HepG2 (cell line): Measurements from ENCODE around the gene ANXA2. TPM values are rescaled to one million over a fixed set of nuclear protein-coding genes. Genes with fewer than 3 reads are reported as not detected.
A peak's percentile ranks its signal among the peaks of the same experiment; 100 is the strongest.

Experiments
- FOXM1 ChIP-seq: sonication (generic); formaldehyde crosslinking; IDR thresholded peaks from 2 replicates; pipeline ENCODE4 v1.5.0; 2020; ENCODE audit warnings: missing genetic modification reagents
- FOXO1 ChIP-seq: sonication (generic); formaldehyde crosslinking; IDR thresholded peaks from 2 replicates; pipeline ENCODE4 v1.4.0; 2020; ENCODE audit warnings: missing genetic modification reagents
- GATAD1 ChIP-seq: IDR thresholded peaks from 2 replicates; pipeline ENCODE4 v1.6.1; 2016; ENCODE audit warnings: missing genetic modification reagents, missing compliant biosample characterization
- IRF9 ChIP-seq: sonication (generic); formaldehyde crosslinking; IDR thresholded peaks from 2 replicates; pipeline ENCODE4 v1.8.0; 2022; ENCODE audit warnings: missing genetic modification reagents, mild to moderate bottlenecking, borderline replicate concordance
- ONECUT2 ChIP-seq: sonication (generic); formaldehyde crosslinking; IDR thresholded peaks from 2 replicates; pipeline ENCODE4 v1.4.0; 2020; ENCODE audit warnings: missing genetic modification reagents
- RARG ChIP-seq: sonication (generic); formaldehyde crosslinking; IDR thresholded peaks from 2 replicates; pipeline ENCODE4 v1.4.0; 2020; ENCODE audit warnings: low read depth, mild to moderate bottlenecking, missing genetic modification reagents
- RBAK ChIP-seq: sonication (generic); formaldehyde crosslinking; IDR thresholded peaks from 2 replicates; pipeline ENCODE4 v1.5.1; 2020; ENCODE audit warnings: mild to moderate bottlenecking, missing genetic modification reagents
- RNF219 ChIP-seq: sonication (generic); formaldehyde crosslinking; IDR thresholded peaks from 2 replicates; pipeline ENCODE4 v1.5.0; 2020; ENCODE audit warnings: mild to moderate bottlenecking, missing genetic modification reagents
- SMAD9 ChIP-seq: sonication (generic); formaldehyde crosslinking; IDR thresholded peaks from 2 replicates; pipeline ENCODE4 v1.5.1; 2020; ENCODE audit warnings: mild to moderate bottlenecking, missing genetic modification reagents
- SP5 ChIP-seq: IDR thresholded peaks from 2 replicates; pipeline ENCODE4 v1.6.1; 2016; ENCODE audit warnings: low read depth, borderline replicate concordance
- TP53 ChIP-seq: sonication (generic); formaldehyde crosslinking; conservative IDR thresholded peaks from 2 replicates; pipeline ENCODE4 v1.4.0; 2020; ENCODE audit warnings: missing genetic modification reagents
- ZKSCAN1 ChIP-seq: fragments of 150-350 bp; IDR thresholded peaks from 2 replicates; pipeline ENCODE4 v1.6.1; 2014; ENCODE audit warnings: low read length
- ZMYM2 ChIP-seq: sonication (generic); formaldehyde crosslinking; IDR thresholded peaks from 2 replicates; pipeline ENCODE4 v1.8.0; 2022; ENCODE audit warnings: mild to moderate bottlenecking, missing genetic modification reagents
- ZNF383 ChIP-seq: sonication (generic); formaldehyde crosslinking; IDR thresholded peaks from 2 replicates; pipeline ENCODE4 v1.4.0; 2020; ENCODE audit warnings: missing genetic modification reagents, mild to moderate bottlenecking, borderline replicate concordance
- ZNF543 ChIP-seq: sonication (generic); formaldehyde crosslinking; IDR thresholded peaks from 2 replicates; pipeline ENCODE4 v1.4.0; 2020; ENCODE audit warnings: mild to moderate bottlenecking, missing genetic modification reagents
- polyA plus RNA-seq, 8 experiments: library from polyadenylated mRNA; depleted of rRNA in 3 of 8; stranded (reverse) in 7 of 8; unstranded in 1 of 8; fragments of >200 nt; fragmentation: Illumina TruSeq in 4 of 8; extraction: Trizol in 4 of 8; gene quantifications; 2 replicates each; pipeline versions ENCODE4 v1.2.1 to v1.2.3, GENCODE V29; 2011 to 2016; ENCODE audit warnings: low read depth in 4 of 8, missing spikeins in 1 of 8, mixed read lengths in 1 of 8; ENCODE audit not compliant: insufficient read depth in 1 of 8
- total RNA-seq, 5 experiments: library from RNA; depleted of rRNA; stranded (reverse); fragments of >200 nt; fragmentation: Illumina TruSeq; extraction: Trizol; gene quantifications; 2 replicates each; pipeline ENCODE4 v1.2.3, GENCODE V29; 2016; ENCODE audit warnings: low read depth in 1 of 5
- TF ChIP-seq, protein P1 (sequence below): sonication (generic); formaldehyde crosslinking; IDR thresholded peaks from 2 replicates; pipeline ENCODE4 v1.4.0; 2020; ENCODE audit warnings: mild to moderate bottlenecking, missing genetic modification reagents
- TF ChIP-seq, protein P2 (sequence below): sonication (generic); formaldehyde crosslinking; IDR thresholded peaks from 2 replicates; pipeline ENCODE4 v1.5.0; 2020; ENCODE audit warnings: missing genetic modification reagents, mild to moderate bottlenecking, borderline replicate concordance
- TF ChIP-seq, protein P3 (sequence below): sonication (generic); formaldehyde crosslinking; IDR thresholded peaks from 2 replicates; pipeline ENCODE4 v1.4.0; 2020; ENCODE audit warnings: low read depth, mild to moderate bottlenecking, missing genetic modification reagents
- TF ChIP-seq, protein P4 (sequence below): sonication (generic); formaldehyde crosslinking; conservative IDR thresholded peaks from 2 replicates; pipeline ENCODE4 v1.8.0; 2022; ENCODE audit warnings: mild to moderate bottlenecking, moderate library complexity, missing genetic modification reagents
- TF ChIP-seq, protein P5 (sequence below): sonication (generic); formaldehyde crosslinking; IDR thresholded peaks from 2 replicates; pipeline ENCODE4 v1.4.0; 2020; ENCODE audit warnings: mild to moderate bottlenecking, missing genetic modification reagents

ANXA2 gene
- total and polyA plus RNA-seq, 2 of the 13 experiments (the other 11 are each of a cell fraction or from before 2014, with no cell fraction given) = 196 to 613 TPM

DNA sequence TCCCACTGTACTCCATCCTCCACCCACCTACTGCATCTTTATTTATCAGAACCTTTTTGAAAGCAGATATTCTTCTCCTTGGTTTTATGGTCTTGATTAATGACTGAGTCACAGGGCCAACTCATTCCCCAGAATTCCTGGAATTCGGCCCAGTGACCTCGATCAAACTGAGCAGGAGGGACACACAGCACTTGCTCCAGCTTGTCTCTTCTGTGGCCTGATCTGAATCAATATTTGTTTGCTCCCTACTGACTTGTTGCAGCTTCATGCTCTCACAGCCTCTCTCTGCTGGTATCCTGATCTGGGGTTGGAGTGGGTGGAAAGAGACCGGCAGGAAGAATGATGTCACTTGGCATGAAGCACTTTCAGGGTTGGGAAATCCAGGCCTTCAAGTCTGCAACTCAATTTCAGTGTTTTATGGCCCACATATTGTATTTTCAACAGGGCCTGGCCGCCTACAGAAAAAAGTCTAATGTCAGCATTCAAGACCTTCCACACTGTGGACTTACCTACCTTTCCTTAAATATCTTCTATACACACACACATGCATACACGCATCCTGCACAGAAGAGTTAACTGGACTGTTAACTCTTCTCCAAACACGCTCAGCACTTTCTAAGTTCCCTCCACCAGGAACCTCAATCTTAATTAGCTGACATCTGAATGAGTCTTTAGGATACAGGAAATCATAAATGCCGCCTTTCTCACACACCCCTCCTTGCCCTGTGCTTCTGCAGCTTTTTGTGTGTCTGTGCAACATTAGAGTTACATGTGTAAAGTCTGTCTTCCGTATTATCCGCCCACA, 4.6 kb downstream of the ANXA2 start (continued):
- TF ChIP-seq, protein P1, sequence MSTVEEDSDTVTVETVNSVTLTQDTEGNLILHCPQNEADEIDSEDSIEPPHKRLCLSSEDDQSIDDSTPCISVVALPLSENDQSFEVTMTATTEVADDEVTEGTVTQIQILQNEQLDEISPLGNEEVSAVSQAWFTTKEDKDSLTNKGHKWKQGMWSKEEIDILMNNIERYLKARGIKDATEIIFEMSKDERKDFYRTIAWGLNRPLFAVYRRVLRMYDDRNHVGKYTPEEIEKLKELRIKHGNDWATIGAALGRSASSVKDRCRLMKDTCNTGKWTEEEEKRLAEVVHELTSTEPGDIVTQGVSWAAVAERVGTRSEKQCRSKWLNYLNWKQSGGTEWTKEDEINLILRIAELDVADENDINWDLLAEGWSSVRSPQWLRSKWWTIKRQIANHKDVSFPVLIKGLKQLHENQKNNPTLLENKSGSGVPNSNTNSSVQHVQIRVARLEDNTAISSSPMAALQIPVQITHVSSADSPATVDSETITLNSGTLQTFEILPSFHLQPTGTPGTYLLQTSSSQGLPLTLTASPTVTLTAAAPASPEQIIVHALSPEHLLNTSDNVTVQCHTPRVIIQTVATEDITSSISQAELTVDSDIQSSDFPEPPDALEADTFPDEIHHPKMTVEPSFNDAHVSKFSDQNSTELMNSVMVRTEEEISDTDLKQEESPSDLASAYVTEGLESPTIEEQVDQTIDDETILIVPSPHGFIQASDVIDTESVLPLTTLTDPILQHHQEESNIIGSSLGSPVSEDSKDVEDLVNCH = no peak
- TF ChIP-seq RARG (CRISPR knock-in tag) = no peak
- TF ChIP-seq, protein P2, sequence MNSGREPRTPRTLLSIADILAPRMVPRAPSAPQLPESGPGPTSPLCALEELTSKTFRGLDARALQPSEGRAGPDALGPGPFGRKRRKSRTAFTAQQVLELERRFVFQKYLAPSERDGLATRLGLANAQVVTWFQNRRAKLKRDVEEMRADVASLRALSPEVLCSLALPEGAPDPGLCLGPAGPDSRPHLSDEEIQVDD (CRISPR knock-in tag) = no peak
- no peak for TF ChIP-seq ZKSCAN1
- no peak for TF ChIP-seq IRF9 (CRISPR knock-in tag)
- TF ChIP-seq ZMYM2 = no peak
- TF ChIP-seq, protein P3, sequence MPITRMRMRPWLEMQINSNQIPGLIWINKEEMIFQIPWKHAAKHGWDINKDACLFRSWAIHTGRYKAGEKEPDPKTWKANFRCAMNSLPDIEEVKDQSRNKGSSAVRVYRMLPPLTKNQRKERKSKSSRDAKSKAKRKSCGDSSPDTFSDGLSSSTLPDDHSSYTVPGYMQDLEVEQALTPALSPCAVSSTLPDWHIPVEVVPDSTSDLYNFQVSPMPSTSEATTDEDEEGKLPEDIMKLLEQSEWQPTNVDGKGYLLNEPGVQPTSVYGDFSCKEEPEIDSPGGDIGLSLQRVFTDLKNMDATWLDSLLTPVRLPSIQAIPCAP (CRISPR knock-in tag) = no peak
- TF ChIP-seq, protein P4, sequence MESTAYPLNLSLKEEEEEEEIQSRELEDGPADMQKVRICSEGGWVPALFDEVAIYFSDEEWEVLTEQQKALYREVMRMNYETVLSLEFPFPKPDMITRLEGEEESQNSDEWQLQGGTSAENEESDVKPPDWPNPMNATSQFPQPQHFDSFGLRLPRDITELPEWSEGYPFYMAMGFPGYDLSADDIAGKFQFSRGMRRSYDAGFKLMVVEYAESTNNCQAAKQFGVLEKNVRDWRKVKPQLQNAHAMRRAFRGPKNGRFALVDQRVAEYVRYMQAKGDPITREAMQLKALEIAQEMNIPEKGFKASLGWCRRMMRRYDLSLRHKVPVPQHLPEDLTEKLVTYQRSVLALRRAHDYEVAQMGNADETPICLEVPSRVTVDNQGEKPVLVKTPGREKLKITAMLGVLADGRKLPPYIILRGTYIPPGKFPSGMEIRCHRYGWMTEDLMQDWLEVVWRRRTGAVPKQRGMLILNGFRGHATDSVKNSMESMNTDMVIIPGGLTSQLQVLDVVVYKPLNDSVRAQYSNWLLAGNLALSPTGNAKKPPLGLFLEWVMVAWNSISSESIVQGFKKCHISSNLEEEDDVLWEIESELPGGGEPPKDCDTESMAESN (CRISPR knock-in tag) = no peak; the same call in 1 of the 2 replicates
- no peak for TF ChIP-seq SMAD9
- TF ChIP-seq ONECUT2 (CRISPR knock-in tag) = peak; percentile 87
- no peak for TF ChIP-seq TP53 (CRISPR knock-in tag)
- TF ChIP-seq FOXO1 (CRISPR knock-in tag) = peak; percentile 87
- no peak for TF ChIP-seq RNF219
- TF ChIP-seq ZNF543 (CRISPR knock-in tag) = no peak
- peak; percentile 70 for TF ChIP-seq GATAD1 (CRISPR knock-in tag)
- TF ChIP-seq, protein P5, sequence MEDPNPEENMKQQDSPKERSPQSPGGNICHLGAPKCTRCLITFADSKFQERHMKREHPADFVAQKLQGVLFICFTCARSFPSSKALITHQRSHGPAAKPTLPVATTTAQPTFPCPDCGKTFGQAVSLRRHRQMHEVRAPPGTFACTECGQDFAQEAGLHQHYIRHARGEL = no peak
- peak; percentile 85 for TF ChIP-seq RBAK (CRISPR knock-in tag)
- TF ChIP-seq ZNF383 (CRISPR knock-in tag) = no peak
- peak; percentile 85 for TF ChIP-seq SP5 (CRISPR knock-in tag)
- TF ChIP-seq FOXM1 = no peak
